GM19023 (cell line): ENCODE data around the gene PTAFR.

Source experiments
- ATAC-seq: cut with Tn5 transposase; IDR thresholded peaks from one replicate; pipeline ENCODE4 v1.9.1; 2021; ENCODE audit warnings: mild to moderate bottlenecking, moderate library complexity; ENCODE audit not compliant: unreplicated experiment

The PTAFR gene

DNA sequence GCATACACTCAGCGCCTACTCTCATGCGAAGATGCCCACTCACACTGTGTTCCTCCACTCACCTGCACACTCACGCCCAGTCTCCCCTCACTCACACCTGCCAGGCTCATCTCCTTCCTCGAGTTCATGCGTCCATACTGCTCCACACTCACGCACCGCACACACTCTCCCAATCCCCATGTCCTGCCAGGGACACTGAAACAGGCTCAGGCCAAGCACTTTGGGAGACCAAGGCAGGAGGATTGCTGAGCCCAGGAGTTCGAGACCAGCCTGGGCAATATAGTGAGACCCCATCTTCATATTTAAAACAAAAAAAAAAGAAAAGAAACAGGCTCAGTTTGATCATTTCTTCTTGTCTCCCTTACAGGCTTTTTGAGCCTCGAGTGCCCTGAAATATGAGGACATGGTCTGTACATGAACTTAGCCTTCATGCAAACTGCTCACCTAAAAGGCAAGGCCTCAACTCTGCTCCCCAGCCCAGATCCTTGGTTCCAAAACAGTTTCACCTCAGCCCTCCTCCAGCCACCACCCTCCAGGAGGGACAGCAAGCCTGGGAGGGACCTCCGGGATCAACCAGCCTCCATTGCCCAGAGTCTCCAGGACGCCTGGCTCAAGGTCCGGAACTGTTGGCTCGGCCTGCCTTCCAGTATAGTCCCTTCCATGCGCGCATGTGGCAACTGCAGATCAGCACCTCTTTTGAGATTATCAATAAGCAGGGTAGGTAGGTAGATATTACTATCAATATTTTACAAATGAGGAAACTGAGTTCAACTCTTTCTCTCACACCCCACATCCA lies 2.4 kb upstream of the PTAFR start:
- ATAC-seq, result no peak

GRCh38 chr1:28175955-28176485 lies 470 bp downstream of the PTAFR start:
- ATAC-seq, result no peak

DNA sequence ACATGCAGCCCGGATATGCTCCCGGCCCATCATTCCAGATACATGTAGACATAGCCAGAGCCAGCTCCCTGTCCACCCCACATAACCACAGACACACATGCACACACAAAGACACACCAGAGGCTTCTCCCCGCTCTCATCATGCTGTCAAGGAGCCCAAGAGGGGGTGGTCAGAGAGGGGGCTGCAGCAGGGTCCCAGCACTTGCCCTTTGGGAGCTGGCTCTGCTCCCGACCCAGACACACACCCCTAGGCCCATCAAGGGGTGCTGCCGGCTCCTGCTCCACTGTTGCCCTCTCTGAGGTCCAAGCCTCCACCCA lies 2.6 kb downstream of the PTAFR start:
- no peak for ATAC-seq

DNA sequence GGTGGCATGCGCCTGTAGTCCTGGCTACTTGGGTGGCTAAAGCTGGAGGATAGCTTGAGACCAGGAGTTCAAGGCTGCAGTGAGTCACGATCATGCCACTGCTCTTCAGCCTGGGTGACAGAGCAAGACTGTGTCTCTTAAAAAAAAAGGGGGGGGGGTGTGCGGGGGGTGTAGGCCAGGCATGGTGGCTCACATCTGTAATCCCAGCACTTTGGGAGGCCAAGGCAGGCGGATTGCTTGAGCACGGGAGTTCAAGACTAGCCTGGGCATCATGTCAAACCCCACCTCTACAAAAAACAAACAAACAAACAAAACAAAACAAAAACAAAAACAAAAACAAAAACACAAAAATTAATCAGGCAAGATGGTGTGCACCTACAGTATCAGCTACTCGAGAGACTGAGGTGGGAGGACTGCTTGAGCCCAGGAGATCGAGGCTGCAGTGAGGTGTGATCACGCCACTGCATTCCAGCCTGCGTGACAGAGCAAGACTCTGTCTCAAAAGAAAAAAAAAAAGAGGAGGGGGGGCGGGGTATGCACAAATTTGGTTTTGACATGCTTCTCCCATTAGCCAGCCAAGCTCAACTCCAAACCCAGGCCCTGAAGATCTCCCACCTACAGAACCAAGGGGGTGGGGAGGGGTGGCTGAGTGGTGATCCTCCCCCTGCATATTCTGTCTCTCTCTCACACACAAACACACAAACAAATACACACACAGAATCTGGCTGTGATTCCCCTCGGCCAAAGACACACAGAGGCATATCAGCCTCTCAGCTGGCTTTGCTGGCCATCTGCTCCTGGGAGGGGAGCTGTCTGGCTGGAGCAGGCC lies 3.1 kb downstream of the PTAFR start:
- no peak for ATAC-seq

- peak; percentile 54 for ATAC-seq
These were observed 3.8 kb downstream of the PTAFR start for GRCh38 chr1:28172713-28173150.

GRCh38 chr1:28171246-28171645 lies 5.2 kb downstream of the PTAFR start:
- ATAC-seq, result no peak

GRCh38 chr1:28170001-28170596 lies 6.4 kb downstream of the PTAFR start:
- no peak for ATAC-seq

GRCh38 chr1:28163496-28164161 lies 12.9 kb downstream of the PTAFR start:
- ATAC-seq, result no peak

- ATAC-seq, result no peak
These were observed 14.3 kb downstream of the PTAFR start for GRCh38 chr1:28162151-28162550.

DNA sequence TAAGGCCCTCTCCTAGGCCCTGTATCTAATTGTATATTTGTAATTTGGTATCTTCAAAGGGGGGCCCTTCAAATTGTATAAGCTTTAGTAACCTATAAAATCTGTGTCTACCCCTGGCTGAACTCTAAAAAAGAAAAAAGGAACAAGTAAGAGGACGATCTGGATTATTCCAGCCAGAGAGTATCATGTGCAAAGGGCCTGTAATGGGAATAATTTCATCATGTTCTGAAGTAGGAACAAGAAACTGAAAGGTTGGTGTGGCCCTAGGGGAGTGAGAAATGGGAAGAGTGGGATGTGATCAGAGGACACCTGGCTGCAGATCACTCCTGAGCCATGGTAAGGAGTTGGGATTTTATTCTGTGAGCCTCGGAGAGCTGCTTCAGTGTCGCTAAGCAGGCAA lies 14.7 kb downstream of the PTAFR start:
- no peak for ATAC-seq

GRCh38 chr1:28160782-28161266 lies 15.7 kb downstream of the PTAFR start:
- no peak for ATAC-seq

- ATAC-seq, result no peak
These were observed 16.8 kb downstream of the PTAFR start for GRCh38 chr1:28159680-28160079.

- ATAC-seq, result no peak
These were observed 17.2 kb downstream of the PTAFR start for GRCh38 chr1:28159243-28159642.

DNA sequence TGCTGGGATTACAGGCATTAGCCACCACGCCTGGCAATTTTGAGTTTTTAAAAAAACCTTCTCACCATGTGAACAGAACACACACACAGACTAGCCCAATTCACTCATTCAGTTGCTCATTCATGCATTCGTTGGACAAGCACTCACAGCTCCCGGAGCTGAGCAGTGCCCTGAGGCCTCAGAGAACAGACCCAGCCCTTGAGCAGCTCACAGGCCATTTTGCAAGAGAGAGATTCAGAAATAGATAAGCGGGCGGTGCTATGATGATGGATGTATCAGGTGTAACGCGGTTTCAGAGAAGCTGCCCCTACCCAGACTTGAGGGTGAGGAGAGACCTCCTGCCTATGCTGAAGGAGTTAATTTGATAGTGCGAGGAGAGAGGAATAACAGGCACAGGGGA lies 18.6 kb downstream of the PTAFR start:
- no peak for ATAC-seq

GRCh38 chr1:28156821-28157220 lies 19.7 kb downstream of the PTAFR start:
- no peak for ATAC-seq

DNA sequence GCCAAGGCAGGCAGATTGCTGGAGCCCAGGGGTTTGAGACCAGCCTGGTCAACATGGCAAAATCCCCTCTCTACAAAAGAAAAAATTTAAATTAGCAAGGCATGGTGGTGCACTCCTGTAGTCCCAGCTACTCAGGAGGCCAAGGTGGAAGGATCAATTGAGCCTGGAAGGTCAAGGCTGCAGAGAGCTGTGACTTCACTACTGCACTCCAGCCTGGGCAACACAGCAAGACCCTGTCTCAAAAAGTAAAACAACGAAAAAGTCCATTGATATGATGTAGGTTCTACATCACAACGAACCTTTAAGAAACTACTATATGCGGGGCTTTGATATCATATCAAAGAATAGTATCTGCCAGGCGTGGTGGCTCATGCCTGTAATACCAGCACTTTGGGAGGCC lies 20.9 kb downstream of the PTAFR start:
- ATAC-seq, result no peak

GRCh38 chr1:28154078-28154594 lies 22.4 kb downstream of the PTAFR start:
- no peak for ATAC-seq

- ATAC-seq, result no peak
These were observed 26.2 kb downstream of the PTAFR start for GRCh38 chr1:28150125-28150780.

- ATAC-seq, result no peak
These were observed 27.7 kb downstream of the PTAFR start for GRCh38 chr1:28148880-28149195.
